Natural killer cell treated with Interleukin-12 subunit alpha and Interleukin-12 subunit beta and Interleukin-15 and Interleukin-18, amount 100 ng/mL, for 72 hours (primary cell): Measurements from ENCODE around the gene BAG5. TPM values are rescaled to one million over a fixed set of nuclear protein-coding genes. Genes with fewer than 3 reads are reported as not detected.

ENCODE experiments used
- ATAC-seq, 2 donors: fragments of 150-1000 bp; cut with Tn5 transposase in 1 of 2; sonication (Bioruptor Pico), chemical (Tn5 transposase) in 1 of 2; 2 replicates each; pipeline ENCODE4 v1.10.0; 2021
- DNase-seq: peaks from one replicate; pipeline ENCODE4 v3.0.0; 2022; ENCODE audit warnings: low spot score
- H3K27ac Mint-ChIP-seq, 2 donors: 1 replicate in 1 of 2; 2 replicates in 1 of 2; pipeline ENCODE4 v1.8.0; 2022; ENCODE audit warnings: mixed read lengths in 2 of 2, mild to moderate bottlenecking in 1 of 2, moderate library complexity in 1 of 2
- H3K27me3 Mint-ChIP-seq, 2 donors: 1 replicate in 1 of 2; 2 replicates in 1 of 2; pipeline ENCODE4 v1.8.0; 2022; ENCODE audit warnings: mixed read lengths in 2 of 2
- H3K36me3 Mint-ChIP-seq: one replicate; pipeline ENCODE4 v1.8.0; 2022; ENCODE audit warnings: mixed read lengths
- H3K4me1 Mint-ChIP-seq, 2 donors: 1 replicate in 1 of 2; 2 replicates in 1 of 2; pipeline ENCODE4 v1.8.0; 2022; ENCODE audit warnings: low read depth in 2 of 2, mixed read lengths in 2 of 2, mild to moderate bottlenecking in 1 of 2
- H3K4me3 Mint-ChIP-seq: one replicate; pipeline ENCODE4 v1.8.0; 2022; ENCODE audit warnings: mixed read lengths
- H3K9me3 Mint-ChIP-seq: 2 replicates; pipeline ENCODE4 v1.8.0; 2022; ENCODE audit warnings: mixed read lengths
- total RNA-seq, 2 donors: library from RNA; stranded (reverse); gene quantifications; one replicate each; pipeline ENCODE4 v1.2.3, GENCODE V29; 2022

BAG5 gene
- total RNA-seq, 2 donors from 2014 or later, result 27.4 to 29.6 TPM

GRCh38 chr14:103538291-103539055, 24.0 kb downstream of the BAG5 start:
- Mint-ChIP-seq H3K27me3 (peaks cover 0 to 4% of the 10 kb centered on the region in 2 donors), H3K27ac (no peak overlapping the region), H3K9me3 (no peaks in the 10 kb centered on the region), H3K4me1 (no peaks in the 10 kb centered on the region), H3K36me3 (no peaks in the 10 kb centered on the region), H3K4me3 (no peak overlapping the region)
- ATAC-seq (no peak), DNase-seq (no peak)

GRCh38 chr14:103537175-103537990, 25.1 kb downstream of the BAG5 start:
- no peak overlapping the region for H3K27ac Mint-ChIP-seq
- no peaks in the 10 kb centered on the region for H3K4me1 Mint-ChIP-seq
- no peak overlapping the region for H3K4me3 Mint-ChIP-seq
- DNase-seq, result no peak
- no peaks in the 10 kb centered on the region for H3K9me3 Mint-ChIP-seq
- no peaks in the 10 kb centered on the region for H3K36me3 Mint-ChIP-seq
- peaks cover 0 to 4% of the 10 kb centered on the region in 2 donors for H3K27me3 Mint-ChIP-seq
- ATAC-seq, result no peak

- Mint-ChIP-seq H3K27me3 (peaks cover 0 to 4% of the 10 kb centered on the region in 2 donors), H3K4me3 (no peak overlapping the region), H3K36me3 (no peaks in the 10 kb centered on the region), H3K4me1 (no peaks in the 10 kb centered on the region), H3K27ac (no peak overlapping the region), H3K9me3 (no peaks in the 10 kb centered on the region)
- DNase-seq (no peak), ATAC-seq (no peak)
Measured at GRCh38 chr14:103536693-103537092, 25.8 kb downstream of the BAG5 start.

DNA sequence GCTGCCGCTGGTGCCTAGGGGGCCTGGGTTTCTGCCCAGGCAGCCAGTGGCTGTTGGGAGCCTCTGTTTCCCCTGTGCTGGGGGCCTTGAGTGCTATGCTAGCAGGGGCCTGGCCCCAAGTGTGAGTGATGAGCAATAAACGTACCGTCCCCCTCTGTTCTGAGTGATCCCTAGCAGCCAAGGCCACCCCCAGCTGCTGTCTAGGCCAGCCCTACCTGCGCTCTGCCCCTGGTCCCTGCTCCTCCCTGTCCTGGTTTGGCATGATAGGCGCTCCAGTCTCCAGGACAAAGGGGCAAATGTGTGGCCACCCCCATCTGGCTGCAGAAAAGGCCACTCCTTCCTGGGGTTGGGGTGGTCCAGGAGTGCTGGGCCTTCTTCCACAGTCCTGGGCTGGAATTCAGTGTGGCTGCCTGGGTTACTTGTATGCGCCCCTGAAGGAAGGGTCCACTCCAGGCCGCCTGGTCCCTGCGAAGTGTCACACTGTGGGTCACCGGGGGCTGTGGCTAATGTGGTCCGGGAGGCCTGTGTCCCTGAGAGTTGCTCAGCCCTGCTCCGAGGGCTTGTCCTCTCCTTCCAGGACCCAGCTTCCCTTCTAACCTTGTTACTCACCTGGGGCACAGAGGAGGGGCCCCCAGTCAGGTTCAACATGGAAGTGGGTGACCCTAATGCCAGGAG, 26.4 kb downstream of the BAG5 start:
- Mint-ChIP-seq H3K4me3 (no peak overlapping the region), H3K27me3 (peaks cover 0 to 4% of the 10 kb centered on the region in 2 donors), H3K9me3 (no peaks in the 10 kb centered on the region), H3K36me3 (no peaks in the 10 kb centered on the region), H3K4me1 (peaks cover 0 to 3% of the 10 kb centered on the region in 2 donors), H3K27ac (no peak overlapping the region)
- ATAC-seq, result no peak
- DNase-seq, result no peak

GRCh38 chr14:103535081-103535890, 27.2 kb downstream of the BAG5 start:
- H3K4me1 Mint-ChIP-seq, result peaks cover 0 to 7% of the 10 kb centered on the region in 2 donors
- H3K36me3 Mint-ChIP-seq, result no peaks in the 10 kb centered on the region
- no peak overlapping the region for H3K4me3 Mint-ChIP-seq
- no peaks in the 10 kb centered on the region for H3K9me3 Mint-ChIP-seq
- ATAC-seq (no peak), DNase-seq (no peak)
- no peak overlapping the region for H3K27ac Mint-ChIP-seq
- peaks cover 0 to 2% of the 10 kb centered on the region in 2 donors for H3K27me3 Mint-ChIP-seq

DNA sequence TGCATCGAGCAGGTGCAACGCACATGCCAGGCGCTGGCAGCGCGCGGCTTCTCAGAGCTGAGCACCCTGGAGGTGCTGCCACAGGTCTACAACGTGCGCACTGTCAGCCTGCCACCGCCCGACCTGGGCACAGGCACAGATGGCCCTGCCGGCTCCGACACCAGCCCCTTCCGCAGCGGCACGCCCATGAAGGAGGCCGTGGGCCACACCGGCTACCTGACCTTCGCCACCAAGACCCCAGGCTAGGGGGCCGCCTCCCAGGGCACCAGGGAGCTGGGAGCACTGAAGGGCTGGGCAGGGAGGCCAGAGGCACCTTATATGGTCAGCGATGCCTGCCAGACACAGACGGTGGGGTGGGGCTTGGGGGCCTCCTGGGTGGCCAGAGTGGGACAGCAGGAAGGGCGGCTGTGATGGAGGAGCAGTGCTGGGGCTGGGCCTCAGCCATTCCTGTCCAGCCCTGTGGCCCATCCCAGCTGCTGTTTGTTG, 27.8 kb downstream of the BAG5 start:
- Mint-ChIP-seq H3K27ac (no peak overlapping the region), H3K36me3 (no peaks in the 10 kb centered on the region), H3K4me1 (peaks cover 1 to 12% of the 10 kb centered on the region in 2 donors), H3K27me3 (peaks cover 0 to 2% of the 10 kb centered on the region in 2 donors), H3K9me3 (no peaks in the 10 kb centered on the region), H3K4me3 (no peak overlapping the region)
- no peak for ATAC-seq
- DNase-seq, result no peak

DNA sequence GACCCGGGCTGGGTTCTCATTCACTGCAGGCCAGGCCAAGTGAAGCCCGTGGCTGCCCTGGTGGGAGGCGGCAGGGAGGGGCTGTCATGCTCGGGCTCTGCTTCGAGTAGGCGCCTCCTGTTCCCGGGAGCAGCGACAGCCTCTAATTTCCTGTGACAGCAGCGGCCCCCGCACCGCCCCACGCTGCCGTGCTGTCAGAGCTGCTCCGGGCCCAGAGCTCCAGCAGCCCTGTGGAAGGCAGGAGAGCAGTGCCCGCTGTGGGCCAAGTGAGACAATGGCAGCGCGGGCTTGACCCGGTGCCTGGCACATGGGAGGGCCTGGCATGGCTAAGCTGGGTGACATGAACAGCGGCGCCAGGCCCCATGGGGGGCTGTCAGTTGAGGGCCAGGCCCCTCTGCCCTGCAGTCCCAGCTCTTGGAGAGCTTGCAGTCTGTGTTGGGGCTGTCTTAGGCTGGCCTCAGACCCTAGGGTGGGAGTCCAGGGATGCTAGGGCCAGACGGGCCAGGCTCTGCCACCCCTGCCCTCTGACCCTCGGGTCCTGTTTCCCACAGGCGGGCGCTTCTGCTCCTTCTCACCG, 28.4 kb downstream of the BAG5 start:
- H3K27me3 Mint-ChIP-seq, result no peaks in the 10 kb centered on the region
- no peaks in the 10 kb centered on the region for H3K9me3 Mint-ChIP-seq
- H3K27ac Mint-ChIP-seq, result no peak overlapping the region
- H3K4me1 Mint-ChIP-seq, result peaks cover 4 to 14% of the 10 kb centered on the region in 2 donors
- DNase-seq (no peak), ATAC-seq (no peak)
- H3K4me3 Mint-ChIP-seq, result no peak overlapping the region
- H3K36me3 Mint-ChIP-seq, result no peaks in the 10 kb centered on the region

DNA sequence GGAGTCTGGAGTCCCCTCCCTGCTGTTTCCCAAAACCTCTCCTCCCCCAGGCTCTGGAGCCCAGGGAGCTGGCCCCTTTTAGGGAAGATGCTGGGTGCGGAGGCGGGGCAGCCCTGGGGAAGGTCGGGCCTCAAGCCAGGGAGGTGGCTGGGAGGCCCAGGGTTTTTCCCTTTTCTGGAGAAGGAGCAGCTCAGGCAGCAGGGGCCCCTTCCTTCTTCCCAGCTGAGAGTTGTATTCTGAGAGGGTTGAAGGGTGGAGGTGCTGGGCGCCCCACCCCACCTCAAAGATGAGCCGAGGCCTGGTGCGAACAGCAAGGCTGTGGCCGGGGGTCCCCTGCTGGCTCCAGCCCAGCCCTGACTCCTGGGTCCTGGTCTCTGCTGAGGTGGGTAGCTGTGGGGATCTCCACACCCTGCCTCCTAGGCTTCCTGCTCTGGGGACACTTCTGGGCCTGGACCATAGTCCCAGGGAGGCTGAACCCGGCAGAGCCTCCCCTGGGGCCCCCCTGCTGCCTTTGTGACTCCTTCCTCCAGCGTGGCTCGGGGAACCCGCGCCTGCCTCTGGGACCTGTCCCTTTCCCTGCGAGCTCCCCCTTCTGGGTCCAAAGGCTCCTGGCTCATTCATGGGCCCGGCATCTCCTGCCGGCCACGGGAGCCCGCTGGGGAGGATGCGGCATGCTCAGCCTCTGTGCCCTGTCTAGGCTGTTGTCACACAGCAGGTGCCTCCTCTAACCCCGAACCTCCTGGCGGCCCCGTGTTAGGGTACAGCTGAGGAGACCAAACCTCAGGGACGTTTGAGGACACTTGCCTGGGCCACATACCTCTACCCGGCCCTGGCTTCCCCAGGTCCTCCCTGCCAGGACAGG, 29.1 kb downstream of the BAG5 start:
- no peaks in the 10 kb centered on the region for H3K9me3 Mint-ChIP-seq
- H3K27me3 Mint-ChIP-seq, result no peaks in the 10 kb centered on the region
- peaks cover 4 to 16% of the 10 kb centered on the region in 2 donors for H3K4me1 Mint-ChIP-seq
- no peaks in the 10 kb centered on the region for H3K36me3 Mint-ChIP-seq
- ATAC-seq (no peak), DNase-seq (no peak)
- H3K27ac Mint-ChIP-seq, result no peak overlapping the region
- no peak overlapping the region for H3K4me3 Mint-ChIP-seq

GRCh38 chr14:103532216-103533136, 30.0 kb downstream of the BAG5 start:
- Mint-ChIP-seq H3K27ac (no peak overlapping the region), H3K27me3 (no peaks in the 10 kb centered on the region), H3K36me3 (no peaks in the 10 kb centered on the region), H3K4me1 (peaks cover 6 to 18% of the 10 kb centered on the region in 2 donors), H3K9me3 (no peaks in the 10 kb centered on the region), H3K4me3 (no peak overlapping the region)
- ATAC-seq, result no peak
- no peak for DNase-seq

- no peak overlapping the region for H3K4me3 Mint-ChIP-seq
- DNase-seq, result no peak
- no peak for ATAC-seq
- H3K27ac Mint-ChIP-seq, result no peak overlapping the region
- H3K4me1 Mint-ChIP-seq, result peaks cover 12 to 22% of the 10 kb centered on the region in 2 donors
- H3K27me3 Mint-ChIP-seq, result no peaks in the 10 kb centered on the region
- no peaks in the 10 kb centered on the region for H3K9me3 Mint-ChIP-seq
- no peaks in the 10 kb centered on the region for H3K36me3 Mint-ChIP-seq
Measured at GRCh38 chr14:103531421-103532215, 30.8 kb downstream of the BAG5 start.

DNA sequence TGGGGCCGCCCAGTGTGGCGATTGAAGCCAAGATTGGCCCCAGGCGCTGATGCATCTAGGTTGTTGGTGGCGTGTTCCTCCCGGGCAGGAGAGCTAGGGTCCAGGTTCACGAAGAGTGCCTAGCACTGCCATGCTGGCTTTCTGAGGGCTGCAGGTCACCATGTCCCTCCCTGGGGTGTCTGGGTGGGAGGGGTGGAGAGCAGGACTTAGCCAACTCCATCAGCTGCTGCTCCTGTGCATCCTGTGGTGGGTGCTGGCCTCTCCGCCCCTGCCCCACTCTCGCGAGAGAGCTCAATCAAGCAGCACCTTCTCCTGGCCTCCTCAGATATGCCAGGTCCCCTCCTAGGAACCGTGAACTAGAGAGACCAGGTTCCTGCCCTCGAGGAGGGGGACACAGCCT, 31.6 kb downstream of the BAG5 start:
- DNase-seq (no peak), ATAC-seq (no peak)
- peaks cover 12 to 22% of the 10 kb centered on the region in 2 donors for H3K4me1 Mint-ChIP-seq
- H3K9me3 Mint-ChIP-seq, result no peaks in the 10 kb centered on the region
- H3K36me3 Mint-ChIP-seq, result no peaks in the 10 kb centered on the region
- no peaks in the 10 kb centered on the region for H3K27me3 Mint-ChIP-seq
- H3K27ac Mint-ChIP-seq, result peak overlapping the region in 1 of 2 donors; percentile 85
- peak overlapping the region; percentile 94 for H3K4me3 Mint-ChIP-seq
